ENCODE data around the gene FRMD3.
A peak's percentile ranks its signal among the peaks of the same experiment; 100 is the strongest.

Gene FRMD3

DNA sequence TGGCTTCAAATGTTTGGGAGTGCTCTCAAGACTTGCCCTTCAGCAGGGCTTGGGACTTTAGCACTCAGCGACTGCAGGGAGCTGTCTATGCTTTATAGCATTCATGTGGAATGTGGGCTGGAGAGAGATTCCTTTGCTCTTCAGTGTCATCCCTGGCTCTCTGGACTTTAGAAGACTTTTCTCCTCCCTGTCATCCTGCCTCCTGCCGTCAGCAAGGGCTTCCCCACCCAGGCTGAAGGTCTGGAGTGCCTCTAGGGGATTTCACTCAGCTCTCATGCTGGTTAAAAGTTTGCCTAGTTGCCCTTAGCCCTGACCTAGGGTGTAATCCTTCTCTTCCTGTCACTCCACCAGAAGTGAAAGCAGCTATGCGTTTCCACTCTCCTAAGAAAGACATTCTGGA, 210.9 kb downstream of the FRMD3 start:
- DNase-seq = no peak

DNA sequence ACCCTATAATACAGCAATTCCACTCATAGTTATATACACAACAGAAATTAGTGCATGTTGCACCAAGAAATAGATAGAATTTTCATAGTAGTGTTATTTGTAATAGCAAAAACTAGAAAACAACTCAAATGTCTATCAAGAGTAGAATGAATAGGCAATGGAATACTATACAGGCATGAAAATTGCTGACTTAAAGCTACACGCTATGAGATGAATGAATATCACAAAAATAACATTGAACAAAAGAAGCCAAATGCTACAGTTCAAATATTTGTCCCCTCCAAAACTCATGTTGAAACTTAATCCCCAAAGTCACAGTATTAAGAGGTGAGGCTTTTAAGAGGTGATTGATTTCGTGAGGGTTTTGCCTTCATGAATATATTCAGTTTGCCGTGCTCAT, 215.1 kb downstream of the FRMD3 start:
- DNase-seq = no peak

DNA sequence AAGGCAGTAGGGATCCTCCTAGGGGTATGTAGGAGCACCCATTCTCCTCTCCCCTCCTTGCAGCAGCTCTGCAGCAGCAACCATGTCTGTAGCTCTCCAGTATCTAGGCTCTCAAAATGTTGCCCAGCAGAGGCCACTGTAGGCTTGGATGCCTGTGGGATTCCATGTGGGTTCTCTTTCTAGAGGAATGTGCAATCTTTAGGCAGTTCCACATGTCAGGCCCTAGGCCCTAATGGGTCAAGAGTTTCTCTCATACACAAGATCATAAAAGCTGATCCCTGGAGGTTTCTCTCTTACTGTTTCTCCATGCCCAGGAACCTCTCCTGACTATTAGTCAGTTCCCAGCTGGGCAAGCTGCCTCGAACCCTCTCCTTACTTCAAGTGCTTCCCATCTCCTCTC, 215.8 kb downstream of the FRMD3 start:
- DNase-seq = no peak

DNA sequence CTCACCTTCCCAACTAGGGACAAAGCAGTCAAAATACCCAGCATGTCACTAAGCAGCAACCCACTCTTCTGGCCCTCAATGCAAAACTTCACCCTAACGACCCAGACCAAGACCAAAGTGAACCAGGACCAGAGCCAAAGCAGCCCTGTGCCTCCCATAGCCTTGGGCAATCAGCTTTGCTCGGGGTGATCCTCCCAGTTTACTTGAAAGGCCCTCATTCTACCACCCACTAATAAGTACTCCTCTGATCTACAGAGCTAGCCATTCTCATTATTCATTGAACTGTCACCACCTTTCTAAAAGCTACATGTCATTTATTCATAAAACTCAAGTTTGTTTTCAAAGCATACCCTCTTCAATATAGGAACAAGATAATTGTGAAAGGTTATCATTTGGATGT, 221.0 kb downstream of the FRMD3 start:
- DNase-seq = no peak

DNA sequence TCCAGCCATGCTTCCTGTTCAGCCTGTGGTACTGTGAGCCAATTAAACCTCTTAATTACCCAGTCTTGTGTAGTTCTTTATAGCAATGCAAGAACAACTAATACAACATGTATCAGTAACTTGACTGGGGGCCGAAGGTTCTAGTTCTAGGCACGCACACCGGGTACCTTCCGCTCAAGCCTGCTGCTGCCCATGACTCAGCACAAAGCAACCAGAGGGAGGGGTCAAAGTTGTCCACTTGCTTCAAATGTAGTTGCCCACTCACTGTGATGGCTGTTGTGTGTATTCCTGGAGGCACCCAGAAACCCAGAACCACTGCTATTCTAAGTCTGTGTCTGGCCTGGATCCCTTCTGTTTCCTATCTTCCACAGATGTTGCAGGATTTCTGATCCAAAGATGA, 222.6 kb downstream of the FRMD3 start:
- DNase-seq = no peak

DNA sequence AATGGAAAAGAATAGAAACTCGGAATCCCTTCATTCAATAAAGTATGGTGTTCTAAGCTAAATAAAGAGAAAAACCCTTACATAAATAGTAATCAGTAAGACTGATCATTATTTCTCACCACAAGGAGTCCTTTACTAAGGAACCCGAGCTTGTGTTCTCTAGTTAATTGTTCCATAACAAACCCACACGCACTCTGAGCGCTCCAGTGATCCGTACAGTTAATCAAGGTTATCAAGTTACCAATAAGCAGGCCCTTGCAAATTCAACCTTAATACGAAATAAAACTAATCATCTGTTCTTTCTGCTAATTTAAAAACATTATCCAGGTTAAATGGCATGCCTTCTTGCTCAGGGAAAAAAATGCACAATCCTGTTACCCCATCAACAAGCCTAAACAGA, 224.4 kb downstream of the FRMD3 start:
- DNase-seq = no peak

DNA sequence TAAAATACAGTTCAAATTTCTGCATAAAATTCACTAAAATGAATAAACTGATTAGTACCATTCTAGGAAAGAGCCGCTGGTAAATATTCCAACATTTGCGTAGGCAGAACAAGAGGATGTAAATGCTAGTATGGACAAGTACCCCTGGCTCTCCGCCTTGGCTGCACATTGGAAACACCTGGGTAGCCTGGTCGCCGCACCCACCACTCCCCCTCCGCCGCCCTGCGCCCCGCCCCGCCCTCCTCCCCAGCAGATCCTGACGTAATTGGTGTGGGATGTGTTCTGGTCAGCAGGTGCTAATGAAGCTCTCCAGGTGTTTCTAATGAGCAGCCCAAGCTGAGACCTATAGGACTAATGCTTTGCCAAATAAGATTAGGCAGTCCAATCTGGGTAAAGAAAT, 225.7 kb downstream of the FRMD3 start:
- no peak for DNase-seq

DNA sequence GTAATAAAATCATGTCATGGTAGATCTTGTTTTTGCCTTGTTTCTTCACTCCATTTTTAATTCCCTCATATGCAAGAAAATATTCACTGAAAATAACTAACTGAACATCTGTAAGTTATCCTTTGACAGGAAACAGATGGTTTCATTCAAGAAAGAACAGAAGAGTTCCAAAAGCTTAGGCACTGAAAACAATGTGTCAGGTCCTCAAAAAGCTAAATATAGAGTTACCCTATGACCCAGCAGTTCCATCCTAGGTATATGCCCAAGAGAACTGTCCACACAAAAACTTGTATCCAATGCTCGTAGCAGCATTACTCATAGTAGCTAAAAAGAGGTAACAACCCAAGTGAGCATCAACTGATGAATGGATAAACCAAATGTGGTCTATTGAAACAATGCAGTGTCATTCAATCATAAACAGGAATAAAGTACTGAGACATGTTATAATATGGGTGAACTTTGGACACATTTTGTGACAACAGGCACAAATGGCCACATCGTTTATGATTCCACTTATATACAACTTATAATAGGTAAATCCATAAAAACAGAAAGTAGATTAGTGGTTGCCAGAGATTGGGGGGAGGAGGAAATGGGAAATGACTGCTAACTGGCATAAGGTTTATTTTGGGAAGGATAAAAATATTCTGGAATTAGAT, 231.0 kb downstream of the FRMD3 start:
- no peak for DNase-seq

DNA sequence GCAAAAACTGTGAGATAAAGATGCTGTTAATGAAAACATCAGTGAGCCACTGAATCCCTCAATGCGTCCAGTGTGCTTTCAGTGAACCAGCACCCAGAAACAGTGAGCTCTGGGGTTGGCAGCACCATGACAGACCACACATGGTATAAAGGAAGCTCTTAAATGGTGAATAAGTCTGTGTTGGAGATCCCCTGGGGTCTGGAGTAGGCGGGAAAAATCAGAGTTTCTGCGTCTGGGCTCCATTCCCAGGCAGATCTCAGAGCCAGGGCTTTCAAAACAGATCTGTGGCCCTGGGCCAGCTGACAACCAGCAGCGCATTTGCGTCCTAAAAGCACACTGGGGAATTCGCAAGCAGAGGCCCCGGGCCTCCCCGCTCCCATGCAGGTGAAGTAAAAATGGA, 233.5 kb downstream of the FRMD3 start:
- DNase-seq = peak; percentile 53 to 76

DNA sequence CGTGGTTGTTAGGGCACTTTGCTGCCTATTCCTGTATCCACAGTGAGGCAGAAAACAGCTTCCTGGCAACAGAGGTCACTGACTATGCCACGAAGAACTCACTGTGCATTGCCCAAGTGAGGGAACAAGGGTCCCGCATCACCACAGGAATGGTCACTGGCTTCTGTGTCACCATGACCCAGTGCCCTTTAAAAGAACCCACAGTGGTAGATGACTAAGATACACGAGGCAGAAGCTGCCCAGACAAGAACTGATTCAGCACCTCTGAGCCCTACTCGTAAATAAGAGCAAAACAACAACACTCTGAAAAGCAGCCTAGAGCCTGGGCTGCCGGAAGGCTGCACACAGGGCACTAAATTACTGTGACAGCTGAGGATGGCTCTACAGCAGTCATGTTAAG, 238.6 kb downstream of the FRMD3 start:
- no peak for DNase-seq

DNA sequence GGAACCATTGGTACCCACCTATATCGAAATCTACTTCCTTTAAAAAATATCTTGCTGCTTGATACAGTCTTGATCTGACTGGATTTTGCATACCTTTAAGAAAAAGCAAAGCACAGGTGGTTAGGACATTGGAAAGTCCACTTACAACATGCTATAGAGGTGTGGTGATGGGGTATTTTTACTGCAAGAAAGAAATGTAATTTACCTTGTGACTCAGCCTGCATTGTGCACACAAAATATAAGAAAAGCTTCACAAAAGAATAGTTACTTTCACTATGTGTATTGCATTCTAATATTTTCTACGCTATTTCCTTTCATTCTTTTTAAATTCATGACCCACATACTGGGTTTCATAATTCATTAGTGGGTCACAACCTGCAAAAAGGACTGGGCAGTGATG, 239.1 kb downstream of the FRMD3 start:
- no peak for DNase-seq

DNA sequence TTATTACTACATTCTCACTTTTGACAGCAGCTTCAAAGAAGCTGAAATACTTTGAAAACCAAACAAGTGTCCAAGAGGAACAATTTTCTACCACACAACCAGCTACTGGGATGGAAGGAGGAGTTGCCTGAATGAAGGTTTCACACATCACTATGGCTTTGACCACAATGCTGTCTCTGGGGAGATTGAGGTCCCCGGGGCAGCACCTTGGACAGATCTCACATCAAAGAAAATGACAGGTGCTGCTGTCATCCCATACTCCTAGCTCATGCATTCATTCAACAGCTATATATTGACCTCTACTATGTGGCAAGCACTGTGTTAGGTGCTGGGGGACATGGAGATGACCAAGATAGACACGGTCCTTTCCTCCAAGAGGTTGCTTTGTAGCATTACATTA, 242.1 kb downstream of the FRMD3 start:
- no peak for DNase-seq

DNA sequence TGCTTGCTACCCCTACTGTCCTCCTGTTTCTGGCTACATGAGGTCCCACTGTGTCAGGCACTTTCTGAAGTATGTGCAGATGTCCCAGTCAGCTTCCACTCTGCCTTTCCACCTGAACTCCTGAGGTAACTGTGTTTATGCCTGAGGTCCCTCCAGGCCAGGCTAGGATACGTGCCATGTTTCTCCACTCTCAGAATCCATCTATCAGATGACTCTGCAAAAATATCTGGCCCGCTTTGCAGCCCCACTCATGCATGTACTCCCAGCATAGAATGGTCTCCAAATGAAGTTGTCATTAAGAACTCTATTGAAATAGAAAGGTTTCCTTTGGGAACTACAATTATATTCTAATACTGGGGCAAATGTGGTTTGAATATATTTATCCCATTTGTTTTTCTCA, 243.4 kb downstream of the FRMD3 start:
- no peak for DNase-seq

DNA sequence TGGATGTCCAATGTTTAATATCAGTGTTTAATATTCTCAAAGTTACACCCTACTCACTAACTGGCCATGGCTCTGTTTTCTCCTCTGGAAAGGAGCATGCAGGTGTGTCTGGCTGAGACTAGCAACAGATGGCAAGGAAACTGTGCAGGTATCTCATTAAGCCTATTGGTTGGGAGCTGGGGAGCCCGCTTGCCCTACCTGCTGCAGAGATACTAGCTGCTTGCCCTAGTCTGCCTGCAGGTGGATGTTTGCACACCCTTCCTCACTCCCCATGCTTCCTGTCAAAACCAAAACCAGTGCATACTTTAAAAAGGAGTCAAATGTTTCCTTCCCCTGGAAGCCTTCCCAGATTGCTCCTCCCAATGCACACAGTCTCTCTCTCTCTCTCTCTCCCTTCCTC, 247.0 kb downstream of the FRMD3 start:
- DNase-seq = no peak

DNA sequence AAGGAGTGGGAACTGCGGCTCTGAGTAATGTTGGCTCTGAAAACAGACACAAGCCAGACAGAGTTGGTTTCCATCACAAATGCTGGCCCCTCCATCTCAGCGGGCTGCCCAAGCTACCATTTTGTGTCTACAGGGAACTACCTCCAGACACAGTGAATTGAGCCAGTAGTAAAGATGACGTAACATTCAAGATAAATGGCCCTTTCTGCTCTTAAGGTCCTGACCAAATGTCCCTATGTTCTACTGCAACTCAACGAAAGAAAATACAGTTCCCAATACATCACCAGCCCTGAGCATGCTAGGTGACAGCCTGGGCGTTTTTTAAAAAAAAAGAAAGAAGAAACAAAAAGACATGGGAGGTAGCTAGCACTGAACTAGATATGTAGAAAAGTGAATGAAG, 247.5 kb downstream of the FRMD3 start:
- DNase-seq = no peak

DNA sequence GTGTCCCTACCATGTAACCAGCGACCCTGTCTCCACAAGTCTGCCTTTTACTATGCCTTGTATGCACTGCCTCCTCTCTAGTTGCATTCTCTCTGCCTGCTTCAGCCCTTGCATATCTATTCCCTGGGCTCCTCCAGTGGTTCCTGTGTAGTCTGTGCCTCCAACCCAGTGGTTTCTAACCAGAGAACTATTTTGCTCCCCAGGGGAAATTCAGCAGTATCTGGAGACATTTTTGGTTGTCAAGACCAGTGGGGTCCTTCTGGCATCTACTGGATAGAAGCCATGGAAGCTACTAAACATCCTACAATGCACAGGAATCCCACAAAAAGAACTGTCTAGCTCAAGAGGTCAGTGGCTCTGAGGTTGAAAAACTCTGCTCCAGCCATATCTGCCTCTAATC, 251.2 kb downstream of the FRMD3 start:
- no peak for DNase-seq

DNA sequence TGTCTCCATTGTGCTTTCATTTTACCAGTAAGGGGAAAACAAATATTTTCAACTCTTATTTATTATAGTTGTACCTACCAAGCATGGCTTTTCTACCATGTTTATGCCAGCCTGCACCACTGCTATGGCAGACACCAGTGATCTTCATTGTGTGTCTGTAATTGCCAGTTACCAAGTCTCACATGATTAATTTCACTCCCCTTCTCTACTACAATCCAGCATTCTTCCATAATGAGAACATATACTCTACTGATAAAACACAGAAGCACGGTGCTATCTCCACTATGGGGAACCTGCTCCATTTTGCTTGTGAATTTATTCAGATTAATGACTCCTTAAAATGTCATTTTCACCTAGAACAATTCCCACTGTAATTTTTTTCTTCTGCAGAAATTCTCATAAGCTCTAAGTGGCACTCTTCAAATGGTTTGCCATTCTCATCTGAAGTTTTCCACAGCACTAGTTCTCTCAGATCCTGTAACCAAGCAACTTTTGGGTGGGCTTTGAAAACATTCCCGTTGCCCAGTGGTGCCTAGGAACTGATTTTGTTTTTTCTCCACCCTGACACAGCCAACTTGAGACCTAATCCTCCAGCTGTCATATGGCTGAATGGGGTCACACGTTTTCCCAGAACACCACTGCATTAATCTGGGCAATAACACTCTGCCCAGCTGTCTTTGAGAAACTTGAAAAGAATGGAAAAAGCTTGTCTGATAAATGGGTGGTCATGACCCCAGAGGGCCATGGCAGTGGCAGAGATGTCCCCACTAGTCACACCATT, 252.6 kb downstream of the FRMD3 start:
- DNase-seq = no peak

DNA sequence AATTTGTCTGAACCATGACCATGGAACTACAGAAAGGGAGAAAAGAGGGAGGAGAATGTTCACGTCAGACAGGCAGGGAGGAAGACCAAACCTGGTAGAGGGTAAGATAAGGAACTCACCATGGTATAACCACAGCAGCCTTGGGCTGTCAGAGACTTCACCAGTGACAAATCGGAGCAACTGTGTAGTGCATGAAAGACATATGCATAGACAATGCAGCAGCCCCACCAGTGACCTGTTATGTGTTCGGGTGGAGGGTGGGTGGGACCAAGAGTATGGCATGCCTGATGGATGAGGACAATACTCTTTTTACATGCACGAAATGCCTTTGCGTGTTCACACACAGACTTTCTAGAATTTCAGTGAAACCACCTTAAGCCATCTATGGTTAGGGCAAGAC, 253.5 kb downstream of the FRMD3 start:
- DNase-seq = no peak

DNA sequence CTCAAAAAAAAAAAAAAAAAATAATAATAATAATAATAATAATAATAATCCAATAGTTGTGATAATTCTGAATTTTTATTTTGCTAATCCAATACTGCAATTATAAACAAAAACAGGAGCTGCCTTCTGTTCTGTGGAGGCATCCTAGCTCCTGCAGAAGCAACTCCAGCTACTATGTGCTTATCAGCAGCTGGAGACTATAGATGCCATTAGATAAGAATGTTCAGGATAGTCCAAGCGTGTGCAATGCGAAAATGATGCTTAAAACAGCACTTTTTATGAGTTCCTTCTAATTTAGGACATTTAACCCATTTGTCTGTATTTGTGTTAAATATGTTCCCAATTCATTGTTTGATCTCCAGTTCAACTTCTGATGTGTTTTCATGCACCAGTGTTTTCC, 254.7 kb downstream of the FRMD3 start:
- DNase-seq = no peak

DNA sequence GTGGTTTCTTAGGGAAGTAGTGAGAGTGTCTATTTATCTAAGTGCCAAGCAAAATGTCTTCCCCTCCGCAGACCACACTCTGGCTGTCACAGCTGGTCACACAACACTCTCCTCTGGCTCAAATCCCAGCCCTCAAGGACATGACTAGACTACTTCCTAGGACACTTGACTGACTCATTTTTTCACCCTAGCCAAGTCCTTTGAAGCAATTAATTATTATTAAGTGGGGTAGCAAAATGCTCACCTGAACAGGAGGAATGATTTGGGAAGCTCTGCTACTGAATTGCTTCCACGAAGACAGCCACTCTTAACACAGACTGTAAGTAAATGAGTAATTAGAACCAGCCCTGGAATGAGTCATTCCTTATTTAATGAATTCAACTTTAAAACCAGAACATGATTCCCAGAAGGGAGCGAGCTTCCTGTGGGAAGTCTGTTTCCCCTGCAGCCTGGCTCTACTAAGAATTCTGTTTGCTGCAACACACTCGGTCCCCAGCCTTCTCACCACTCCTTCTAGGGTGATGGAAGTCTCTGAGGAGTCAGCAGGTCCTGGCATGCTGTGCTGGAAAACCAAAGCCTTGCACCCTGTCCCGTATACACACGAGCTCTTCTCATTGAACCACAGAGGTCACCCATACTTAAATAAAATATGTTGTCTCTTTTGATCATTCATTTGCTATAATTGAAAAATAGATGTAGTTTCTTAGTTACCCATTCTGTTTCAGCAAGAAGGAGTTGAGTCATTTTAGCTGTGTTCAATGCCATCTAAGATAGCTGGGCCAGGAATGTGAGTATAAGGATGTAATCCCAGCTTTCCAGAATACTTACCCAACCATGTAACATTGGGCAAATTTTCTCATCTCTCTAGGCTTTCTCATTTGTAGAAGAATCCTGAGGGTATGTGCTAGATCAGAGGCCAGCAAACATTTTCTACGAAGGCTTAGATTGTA, 256.6 kb downstream of the FRMD3 start:
- peak in 1 of 2 donors; percentile 23 for DNase-seq

DNA sequence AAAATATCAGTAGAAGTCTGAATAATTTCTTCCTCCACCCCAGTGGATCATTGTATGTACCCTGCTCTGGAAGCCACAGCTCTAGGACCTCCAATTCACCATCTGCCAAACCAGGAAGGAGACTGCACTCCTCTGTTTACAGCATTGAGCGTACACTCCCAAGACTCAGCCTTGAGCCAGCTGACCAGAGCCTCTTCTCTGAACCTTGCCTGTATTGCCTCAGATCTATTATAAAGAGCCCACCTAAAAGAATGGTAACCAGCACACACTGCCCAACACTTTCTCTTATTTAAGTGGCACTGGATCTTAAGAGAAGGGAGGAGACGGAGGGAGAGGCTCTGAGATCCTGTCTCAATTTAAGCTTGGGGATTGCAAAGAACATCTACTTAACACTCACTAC, 257.4 kb downstream of the FRMD3 start:
- no peak for DNase-seq

DNA sequence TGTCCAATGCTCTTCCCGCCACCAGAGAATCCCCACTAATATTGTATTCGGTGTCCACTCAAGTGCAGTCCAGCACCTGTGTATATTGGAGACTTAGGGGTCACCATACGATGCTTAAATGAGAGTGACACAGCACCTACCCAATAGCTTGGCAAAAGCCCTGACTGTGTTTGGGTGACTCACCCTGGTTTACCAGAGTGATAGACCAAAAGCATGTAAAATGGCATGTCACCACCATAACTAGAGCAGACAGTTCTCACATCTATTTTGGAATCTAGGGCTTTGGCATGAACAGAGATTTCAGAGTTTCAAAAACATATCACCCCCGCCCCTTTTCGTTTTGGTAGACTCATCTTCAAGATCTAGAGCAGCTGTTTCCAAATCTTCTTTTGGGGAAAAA, 257.9 kb downstream of the FRMD3 start:
- DNase-seq = no peak

DNA sequence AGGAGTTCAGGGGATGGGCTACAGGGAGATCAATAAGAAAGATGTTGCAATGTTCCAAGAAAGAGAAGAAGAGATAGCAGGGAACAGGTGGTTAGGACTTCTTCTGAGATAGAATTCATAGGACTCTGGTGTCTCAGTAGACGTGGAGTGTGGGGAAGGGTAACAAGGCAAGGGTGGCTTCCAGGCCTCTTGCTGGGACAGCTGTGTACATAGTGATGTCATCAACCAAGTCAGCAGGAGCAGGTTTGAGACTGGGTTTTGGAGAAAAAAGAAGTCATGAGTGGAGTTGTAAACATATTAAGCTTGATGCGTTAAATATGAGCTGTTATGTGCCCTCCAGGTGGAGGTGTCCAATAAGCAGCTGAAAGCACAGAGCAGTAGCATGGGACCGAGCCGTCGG, 263.4 kb downstream of the FRMD3 start:
- no peak for DNase-seq

DNA sequence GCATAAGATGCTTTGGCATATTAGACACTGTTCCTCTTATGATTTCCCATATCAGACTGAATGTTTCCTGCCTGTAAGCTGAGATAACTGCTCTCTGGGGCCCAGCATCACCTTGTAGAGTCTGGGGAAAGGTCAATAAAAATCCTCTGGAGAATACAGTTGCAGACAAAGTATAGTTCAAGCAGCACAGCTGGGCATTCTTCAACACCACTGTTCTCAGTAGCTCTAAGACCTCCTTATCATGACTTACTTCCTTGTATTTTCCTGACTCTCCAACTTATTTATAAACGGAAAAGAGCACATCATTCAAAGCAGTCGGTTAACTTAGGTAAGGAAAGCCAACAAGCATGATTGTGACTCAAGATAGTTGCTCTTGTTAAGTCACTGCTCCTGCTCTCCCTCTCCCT, 266.5 kb downstream of the FRMD3 start:
- no peak for DNase-seq

All from hippocampal formation (tissue), 2 donors.